DND-41 (cell line): Measurements from ENCODE around the gene POU3F3.

Experiments
- ATAC-seq: fragments of 200-7000 bp; cut with Tn5 transposase; 3 replicates; pipeline ENCODE4 v1.9.1; 2021; ENCODE audit warnings: low read depth; ENCODE audit not compliant: insufficient read depth
- DNase-seq: peaks from one replicate; pipeline ENCODE4 v3.0.0-alpha.2; 2020
- H2AFZ ChIP-seq: 2 replicates; pipeline ENCODE4 v1.6.0; 2012; ENCODE audit warnings: low read depth, low read length
- H3K27ac ChIP-seq: 2 replicates; pipeline ENCODE4 v1.5.1; 2012; ENCODE audit warnings: low read length, inconsistent platforms
- H3K27me3 ChIP-seq: fragments of 200-600 bp; sonication (generic); 2 replicates; pipeline ENCODE4 v1.6.0; 2012; ENCODE audit warnings: low read length, mild to moderate bottlenecking, inconsistent platforms; ENCODE audit not compliant: insufficient read depth, poor library complexity
- H3K36me3 ChIP-seq: 2 replicates; pipeline ENCODE4 v1.5.1; 2012; ENCODE audit warnings: low read length, inconsistent platforms; ENCODE audit not compliant: insufficient read depth
- H3K4me1 ChIP-seq: 2 replicates; pipeline ENCODE4 v1.5.1; 2012; ENCODE audit warnings: mild to moderate bottlenecking, low read length; ENCODE audit not compliant: insufficient read depth
- H3K4me2 ChIP-seq: 2 replicates; pipeline ENCODE4 v1.6.0; 2012; ENCODE audit warnings: mild to moderate bottlenecking, moderate library complexity, low read length, inconsistent platforms; ENCODE audit not compliant: insufficient read depth
- H3K4me3 ChIP-seq, 2 experiments: fragments of 200-600 bp in 1 of 2; shearing (Covaris generic) in 1 of 2; 2 replicates each; pipeline ENCODE4 v1.5.1; 2012 to 2016; ENCODE audit warnings: inconsistent platforms in 2 of 2, low read length in 2 of 2, mild to moderate bottlenecking in 2 of 2, low read depth in 1 of 2, moderate library complexity in 1 of 2
- H3K79me2 ChIP-seq: 2 replicates; pipeline ENCODE4 v1.6.0; 2012; ENCODE audit warnings: low read length, inconsistent platforms; ENCODE audit not compliant: insufficient read depth
- H3K9ac ChIP-seq: 2 replicates; pipeline ENCODE4 v1.6.0; 2012; ENCODE audit warnings: low read depth, mild to moderate bottlenecking, inconsistent platforms, low read length, moderate library complexity
- H3K9me3 ChIP-seq: 2 replicates; pipeline ENCODE4 v1.5.1; 2012; ENCODE audit warnings: low read length, moderate library complexity, mild to moderate bottlenecking, inconsistent platforms; ENCODE audit not compliant: insufficient read depth, severe bottlenecking
- H4K20me1 ChIP-seq: 2 replicates; pipeline ENCODE4 v1.6.0; 2012; ENCODE audit warnings: low read length; ENCODE audit not compliant: insufficient read depth
- EZH2 ChIP-seq: IDR thresholded peaks from 3 replicates; pipeline ENCODE4 v1.6.1; 2012; ENCODE audit warnings: borderline replicate concordance, low read depth, mild to moderate bottlenecking, moderate library complexity, low read length, inconsistent platforms; ENCODE audit not compliant: severe bottlenecking
- TF ChIP-seq, protein P1 (sequence below): IDR thresholded peaks from 2 replicates; pipeline ENCODE4 v1.5.1; 2012; ENCODE audit warnings: borderline replicate concordance, low read length, moderate library complexity, mild to moderate bottlenecking; ENCODE audit not compliant: poor library complexity, severe bottlenecking; ENCODE audit errors: extremely low read depth

POU3F3 gene

DNA sequence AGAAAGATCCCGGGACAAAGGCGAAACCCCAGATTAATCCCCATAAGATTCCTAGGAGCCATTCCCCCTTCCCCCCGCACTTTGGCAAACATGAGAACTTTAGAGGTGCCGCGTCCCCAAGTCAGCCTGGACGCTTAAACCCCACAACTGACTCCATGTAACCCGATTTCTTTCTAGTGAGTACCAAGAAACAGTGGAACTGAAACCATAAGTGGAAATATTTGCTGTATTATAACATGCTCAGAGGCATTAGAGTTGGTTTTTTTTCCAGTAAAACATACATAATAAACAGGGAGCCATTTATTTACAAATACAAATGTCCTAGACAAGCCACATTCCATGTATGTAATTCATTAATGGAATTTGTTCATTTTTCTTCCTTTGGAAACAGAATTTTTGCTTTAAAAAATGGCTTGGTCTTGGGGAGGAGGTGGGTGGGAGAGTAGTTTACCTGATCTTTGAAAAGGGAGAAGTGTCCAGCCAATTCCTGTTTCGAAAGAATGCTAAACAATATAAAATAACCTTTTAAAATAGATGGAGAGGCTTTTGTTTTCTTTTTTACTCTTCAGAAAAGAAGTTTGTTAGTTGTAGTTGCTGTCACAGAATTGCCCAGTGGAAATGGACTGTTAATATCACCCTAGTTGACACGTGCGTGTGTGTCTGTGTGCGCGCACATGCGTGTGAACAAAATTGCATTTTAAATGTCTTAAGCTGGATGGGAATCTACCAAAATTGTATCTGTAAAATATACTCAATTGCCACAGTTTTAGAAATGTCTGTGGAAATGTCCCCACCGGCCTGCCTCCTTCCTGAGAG lies 10.6 kb downstream of the POU3F3 start:
- Histone ChIP-seq H3K36me3 (no peaks in the 10 kb centered on the region), H3K27me3 (no peaks in the 10 kb centered on the region), H2AFZ (no peak overlapping the region), H3K79me2 (no peaks in the 10 kb centered on the region), H3K4me2 (no peak overlapping the region), H3K4me3 (no peak overlapping the region), H3K9ac (no peak overlapping the region), H4K20me1 (no peaks in the 10 kb centered on the region), H3K9me3 (no peaks in the 10 kb centered on the region), H3K27ac (no peak overlapping the region), H3K4me1 (no peaks in the 10 kb centered on the region)
- no peak for DNase-seq
- TF ChIP-seq, protein P1, sequence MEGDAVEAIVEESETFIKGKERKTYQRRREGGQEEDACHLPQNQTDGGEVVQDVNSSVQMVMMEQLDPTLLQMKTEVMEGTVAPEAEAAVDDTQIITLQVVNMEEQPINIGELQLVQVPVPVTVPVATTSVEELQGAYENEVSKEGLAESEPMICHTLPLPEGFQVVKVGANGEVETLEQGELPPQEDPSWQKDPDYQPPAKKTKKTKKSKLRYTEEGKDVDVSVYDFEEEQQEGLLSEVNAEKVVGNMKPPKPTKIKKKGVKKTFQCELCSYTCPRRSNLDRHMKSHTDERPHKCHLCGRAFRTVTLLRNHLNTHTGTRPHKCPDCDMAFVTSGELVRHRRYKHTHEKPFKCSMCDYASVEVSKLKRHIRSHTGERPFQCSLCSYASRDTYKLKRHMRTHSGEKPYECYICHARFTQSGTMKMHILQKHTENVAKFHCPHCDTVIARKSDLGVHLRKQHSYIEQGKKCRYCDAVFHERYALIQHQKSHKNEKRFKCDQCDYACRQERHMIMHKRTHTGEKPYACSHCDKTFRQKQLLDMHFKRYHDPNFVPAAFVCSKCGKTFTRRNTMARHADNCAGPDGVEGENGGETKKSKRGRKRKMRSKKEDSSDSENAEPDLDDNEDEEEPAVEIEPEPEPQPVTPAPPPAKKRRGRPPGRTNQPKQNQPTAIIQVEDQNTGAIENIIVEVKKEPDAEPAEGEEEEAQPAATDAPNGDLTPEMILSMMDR, result no peak
- TF ChIP-seq EZH2, result no peak
- no peak for ATAC-seq

DNA sequence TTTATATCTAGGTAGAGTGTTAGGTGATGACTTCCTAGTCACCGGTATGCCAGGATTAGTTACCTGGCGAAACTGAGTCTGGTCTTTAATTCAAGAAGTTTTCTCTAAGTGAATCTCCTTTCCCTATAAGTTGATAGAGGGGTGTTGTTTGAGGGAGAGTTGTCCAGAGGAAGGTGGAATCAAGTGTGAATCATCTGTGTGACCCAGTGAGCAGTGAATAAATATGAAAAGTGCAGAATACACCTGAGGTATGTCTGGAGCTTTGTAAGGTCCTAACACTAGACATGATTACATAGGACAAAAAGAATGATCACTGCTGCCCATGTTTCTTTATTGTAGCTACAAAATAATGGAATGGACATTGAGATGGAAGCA lies 11.2 kb downstream of the POU3F3 start:
- Histone ChIP-seq H3K36me3 (no peaks in the 10 kb centered on the region), H3K4me2 (no peak overlapping the region), H3K9ac (no peak overlapping the region), H3K27me3 (peaks cover 6% of the 10 kb centered on the region), H3K79me2 (no peaks in the 10 kb centered on the region), H2AFZ (no peak overlapping the region), H3K4me1 (no peaks in the 10 kb centered on the region), H3K4me3 (no peak overlapping the region), H4K20me1 (no peaks in the 10 kb centered on the region), H3K27ac (no peak overlapping the region), H3K9me3 (no peaks in the 10 kb centered on the region)
- ATAC-seq (no peak), DNase-seq (no peak)
- TF ChIP-seq, protein P1, result no peak
- TF ChIP-seq EZH2, result no peak

DNA sequence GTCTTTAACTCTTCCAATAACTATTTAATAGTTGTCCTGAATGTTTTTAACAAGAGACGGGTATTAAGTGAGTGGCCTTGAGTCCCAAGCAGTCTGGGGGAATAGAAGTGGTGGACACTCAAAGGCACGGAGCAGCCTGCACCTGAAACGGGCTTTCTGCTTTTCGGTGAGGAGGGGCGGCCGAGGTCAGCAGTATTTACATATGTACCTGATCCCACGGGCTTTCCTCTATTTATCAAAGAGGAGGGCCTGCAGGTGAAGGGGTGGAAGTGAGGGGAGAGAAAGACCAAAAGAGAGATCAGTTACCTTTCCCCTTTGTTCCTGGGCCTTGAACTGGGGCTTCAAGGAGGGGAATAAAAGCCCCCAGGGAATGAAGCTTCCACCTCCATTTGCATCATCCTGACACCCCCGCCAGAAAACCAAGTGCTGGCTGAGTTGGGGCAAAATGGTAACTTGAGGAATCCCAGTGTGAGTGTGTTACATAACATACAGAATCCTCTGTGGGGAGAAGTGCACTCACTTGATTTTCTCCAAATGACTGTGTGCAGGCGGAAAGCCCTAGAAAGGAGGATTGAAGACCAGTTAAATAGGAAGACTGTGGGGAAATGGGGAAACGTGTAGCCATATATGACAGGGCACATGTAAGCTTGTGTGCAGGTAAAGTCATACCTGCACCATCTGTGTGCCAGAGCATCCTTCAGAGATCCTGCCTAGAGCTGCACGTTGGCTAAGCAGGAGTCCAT lies 12.4 kb downstream of the POU3F3 start:
- H3K4me3 ChIP-seq, result no peak overlapping the region
- ATAC-seq (no peak), DNase-seq (no peak)
- no peaks in the 10 kb centered on the region for H4K20me1 ChIP-seq
- no peak overlapping the region for H2AFZ ChIP-seq
- H3K9ac ChIP-seq, result no peak overlapping the region
- H3K27me3 ChIP-seq, result peaks cover 15% of the 10 kb centered on the region
- TF ChIP-seq EZH2, result no peak
- TF ChIP-seq, protein P1, result no peak
- no peaks in the 10 kb centered on the region for H3K36me3 ChIP-seq
- no peak overlapping the region for H3K4me2 ChIP-seq
- no peaks in the 10 kb centered on the region for H3K79me2 ChIP-seq
- no peaks in the 10 kb centered on the region for H3K4me1 ChIP-seq
- H3K27ac ChIP-seq, result no peak overlapping the region
- no peaks in the 10 kb centered on the region for H3K9me3 ChIP-seq
